SK-N-SH treated with all-trans-retinoic acid at 6 μM for 48 hours (cell line): ENCODE data around the gene BBS9.
"Not testable (repeated sequence)": the region's sequence is repeated elsewhere in the genome, so short reads cannot be mapped to it uniquely, and the experiment has no call there.

Source experiments
- ATAC-seq: fragments of 200-7000 bp; cut with Tn5 transposase; 3 replicates; pipeline ENCODE4 v1.9.1; 2020; ENCODE audit warnings: mild to moderate bottlenecking, moderate library complexity
- ARNTL ChIP-seq: fragments of 450-650 bp; formaldehyde crosslinking; IDR thresholded peaks from 2 replicates; pipeline ENCODE4 v1.5.0; 2020; ENCODE audit warnings: low read depth, mild to moderate bottlenecking, moderate library complexity, borderline replicate concordance
- BACH2 ChIP-seq: fragments of 250-450 bp; sonication (Bioruptor Pico); IDR thresholded peaks from 2 replicates; pipeline ENCODE4 v1.9.0; 2021; ENCODE audit warnings: mild to moderate bottlenecking, borderline replicate concordance
- CREB5 ChIP-seq: fragments of 250-450 bp; sonication (Bioruptor Pico); IDR thresholded peaks from 2 replicates; pipeline ENCODE4 v1.5.1; 2020; ENCODE audit warnings: low read depth, mild to moderate bottlenecking, moderate library complexity
- CSDC2 ChIP-seq: fragments of 250-450 bp; sonication (Bioruptor Pico); IDR thresholded peaks from 2 replicates; pipeline ENCODE4 v1.5.0; 2020; ENCODE audit warnings: mild to moderate bottlenecking, moderate library complexity
- CSRNP3 ChIP-seq: fragments of 250-450 bp; sonication (Bioruptor Pico); IDR thresholded peaks from 2 replicates; pipeline ENCODE4 v1.5.1; 2021; ENCODE audit warnings: mild to moderate bottlenecking, moderate library complexity
- ESRRG ChIP-seq: fragments of 250-450 bp; sonication (Bioruptor Pico); IDR thresholded peaks from 2 replicates; pipeline ENCODE4 v1.6.1; 2021; ENCODE audit warnings: mild to moderate bottlenecking
- GLIS3 ChIP-seq: fragments of 250-450 bp; sonication (Bioruptor Pico); IDR thresholded peaks from 2 replicates; pipeline ENCODE4 v1.5.0; 2020; ENCODE audit warnings: mild to moderate bottlenecking, moderate library complexity
- ISL1 ChIP-seq: fragments of 250-450 bp; sonication (Bioruptor Pico); IDR thresholded peaks from 2 replicates; pipeline ENCODE4 v2.1.2; 2022; ENCODE audit warnings: mild to moderate bottlenecking, moderate library complexity
- OSR1 ChIP-seq: fragments of 250-450 bp; sonication (Bioruptor Pico); IDR thresholded peaks from 2 replicates; pipeline ENCODE4 v1.8.0; 2022; ENCODE audit warnings: moderate library complexity, mild to moderate bottlenecking, inconsistent platforms
- POU6F1 ChIP-seq: fragments of 250-450 bp; sonication (Bioruptor Pico); IDR thresholded peaks from 2 replicates; pipeline ENCODE4 v1.8.0; 2021; ENCODE audit warnings: low read depth, mild to moderate bottlenecking, moderate library complexity, borderline replicate concordance
- PPARA ChIP-seq: fragments of 250-450 bp; sonication (Bioruptor Pico); IDR thresholded peaks from 2 replicates; pipeline ENCODE4 v1.5.0; 2020; ENCODE audit warnings: mild to moderate bottlenecking, borderline replicate concordance
- RARB ChIP-seq: fragments of 250-450 bp; sonication (Bioruptor Pico); IDR thresholded peaks from 2 replicates; pipeline ENCODE4 v1.8.0; 2021; ENCODE audit warnings: mild to moderate bottlenecking, moderate library complexity
- SNAI2 ChIP-seq: fragments of 250-450 bp; sonication (Bioruptor Pico); IDR thresholded peaks from 2 replicates; pipeline ENCODE4 v1.5.0; 2020; ENCODE audit warnings: mild to moderate bottlenecking, moderate library complexity
- TOX ChIP-seq: fragments of 250-450 bp; sonication (Bioruptor Pico); IDR thresholded peaks from 2 replicates; pipeline ENCODE4 v1.8.0; 2021; ENCODE audit warnings: mild to moderate bottlenecking, moderate library complexity, borderline replicate concordance
- ZC3H10 ChIP-seq: fragments of 250-450 bp; sonication (Bioruptor Pico); IDR thresholded peaks from 2 replicates; pipeline ENCODE4 v1.5.1; 2021; ENCODE audit warnings: mild to moderate bottlenecking, moderate library complexity
- ZFP3 ChIP-seq: fragments of 250-450 bp; sonication (Bioruptor Pico); IDR thresholded peaks from 2 replicates; pipeline ENCODE4 v1.5.0; 2020; ENCODE audit warnings: mild to moderate bottlenecking, moderate library complexity
- ZFP30 ChIP-seq: fragments of 450-650 bp; formaldehyde crosslinking; IDR thresholded peaks from 2 replicates; pipeline ENCODE4 v1.5.0; 2022; ENCODE audit warnings: mild to moderate bottlenecking, moderate library complexity
- ZNF565 ChIP-seq: fragments of 450-650 bp; formaldehyde crosslinking; conservative IDR thresholded peaks from 2 replicates; pipeline ENCODE4 v1.5.0; 2020; ENCODE audit warnings: low read depth, mild to moderate bottlenecking, moderate library complexity
- ZNF70 ChIP-seq: fragments of 450-650 bp; formaldehyde crosslinking; IDR thresholded peaks from 2 replicates; pipeline ENCODE4 v1.5.0; 2020; ENCODE audit warnings: mild to moderate bottlenecking, moderate library complexity

BBS9 gene

GRCh38 chr7:33089142-33089541, 40.2 kb upstream of the BBS9 start (continued):
- TF ChIP-seq TOX (CRISPR knock-in tag), result no peak
- TF ChIP-seq OSR1 (CRISPR knock-in tag), result no peak

- peak; percentile 27 for ATAC-seq
- no peak for TF ChIP-seq SNAI2 (CRISPR knock-in tag)
- TF ChIP-seq TOX (CRISPR knock-in tag), result no peak
- no peak for TF ChIP-seq ZNF70
- TF ChIP-seq OSR1 (CRISPR knock-in tag), result no peak
These were observed 38.2 kb upstream of the BBS9 start for GRCh38 chr7:33091111-33091531.

GRCh38 chr7:33091641-33092191, 37.6 kb upstream of the BBS9 start:
- ATAC-seq, result peak; percentile 45; the same call in 2 of the 3 replicates
- TF ChIP-seq POU6F1 (CRISPR knock-in tag) (no peak), GLIS3 (CRISPR knock-in tag) (no peak), CSDC2 (CRISPR knock-in tag) (no peak), ZFP3 (CRISPR knock-in tag) (no peak), SNAI2 (CRISPR knock-in tag) (no peak), OSR1 (CRISPR knock-in tag) (no peak), ZNF565 (no peak), ESRRG (CRISPR knock-in tag) (no peak), ISL1 (CRISPR knock-in tag) (no peak)

- ATAC-seq, result no peak
- TF ChIP-seq ZNF565 (no peak), CSDC2 (CRISPR knock-in tag) (no peak), OSR1 (CRISPR knock-in tag) (no peak), TOX (CRISPR knock-in tag) (no peak)
- TF ChIP-seq, all 23 proteins: peak for 0
These were observed 36.1 kb upstream of the BBS9 start for GRCh38 chr7:33093266-33093665.

GRCh38 chr7:33094745-33095275, 34.6 kb upstream of the BBS9 start:
- ATAC-seq, result not testable (repeated sequence)

- TF ChIP-seq TOX (CRISPR knock-in tag), result no peak
- TF ChIP-seq ISL1 (CRISPR knock-in tag), result no peak
- no peak for TF ChIP-seq OSR1 (CRISPR knock-in tag)
- no peak for TF ChIP-seq ZC3H10
- TF ChIP-seq ZNF70, result no peak
- TF ChIP-seq GLIS3 (CRISPR knock-in tag), result no peak
- TF ChIP-seq SNAI2 (CRISPR knock-in tag), result no peak
- TF ChIP-seq POU6F1 (CRISPR knock-in tag), result no peak
- no peak for TF ChIP-seq CSDC2 (CRISPR knock-in tag)
- no peak for TF ChIP-seq CSRNP3 (CRISPR knock-in tag)
- no peak for TF ChIP-seq ZFP3 (CRISPR knock-in tag)
- TF ChIP-seq ARNTL (CRISPR knock-in tag), result no peak
These were observed 30.0 kb upstream of the BBS9 start for GRCh38 chr7:33099154-33099940.

GRCh38 chr7:33100770-33101169, 28.6 kb upstream of the BBS9 start:
- no peak for ATAC-seq
- TF ChIP-seq OSR1 (CRISPR knock-in tag), result no peak
- no peak for TF ChIP-seq ZFP30 (CRISPR knock-in tag)
- TF ChIP-seq ISL1 (CRISPR knock-in tag), result no peak
- TF ChIP-seq PPARA (CRISPR knock-in tag), result no peak
- no peak for TF ChIP-seq TOX (CRISPR knock-in tag)
- no peak for TF ChIP-seq GLIS3 (CRISPR knock-in tag)
- TF ChIP-seq CREB5 (CRISPR knock-in tag), result no peak
- no peak for TF ChIP-seq CSRNP3 (CRISPR knock-in tag)
- TF ChIP-seq RARB (CRISPR knock-in tag), result no peak
- no peak for TF ChIP-seq BACH2
- no peak for TF ChIP-seq ZC3H10
- no peak for TF ChIP-seq ARNTL (CRISPR knock-in tag)
- TF ChIP-seq ESRRG (CRISPR knock-in tag), result no peak
- no peak for TF ChIP-seq ZFP3 (CRISPR knock-in tag)

More at GRCh38 chr7:33099154-33099940, 30.0 kb upstream of the BBS9 start:
- no peak for ATAC-seq
